OCI-M2 (cell line): ENCODE data around the gene PTPRN2.

ENCODE experiments used
- DNase-seq: peaks from one replicate; lab custom pipeline; 2025; ENCODE audit not compliant: unreplicated experiment; lab: John Stamatoyannopoulos, UW

Gene PTPRN2

GRCh38 chr7:158602905-158603772 is 15.5 kb upstream of the PTPRN2 start:
- no peak for DNase-seq

GRCh38 chr7:158602041-158602440 is 14.4 kb upstream of the PTPRN2 start:
- DNase-seq: no peak

GRCh38 chr7:158601090-158601489 is 13.5 kb upstream of the PTPRN2 start:
- no peak for DNase-seq

GRCh38 chr7:158596745-158597144 is 9.1 kb upstream of the PTPRN2 start:
- no peak for DNase-seq

- DNase-seq: no peak
Observed at GRCh38 chr7:158596309-158596708, 8.7 kb upstream of the PTPRN2 start.

GRCh38 chr7:158595068-158595467 is 7.4 kb upstream of the PTPRN2 start:
- no peak for DNase-seq

GRCh38 chr7:158592541-158592940 is 4.9 kb upstream of the PTPRN2 start:
- DNase-seq: no peak

- DNase-seq: no peak
Observed at GRCh38 chr7:158591944-158592343, 4.3 kb upstream of the PTPRN2 start.

- no peak for DNase-seq
Observed at GRCh38 chr7:158590181-158590530, 2.5 kb upstream of the PTPRN2 start.

- no peak for DNase-seq
Observed at GRCh38 chr7:158589653-158590052, 2.0 kb upstream of the PTPRN2 start.

- no peak for DNase-seq
Observed at GRCh38 chr7:158588878-158589442, 1.3 kb upstream of the PTPRN2 start.

- DNase-seq: no peak
Observed at GRCh38 chr7:158588085-158588877, 658 bp upstream of the PTPRN2 start.

GRCh38 chr7:158586499-158587161 is 993 bp downstream of the PTPRN2 start:
- DNase-seq: no peak

- no peak for DNase-seq
Observed at GRCh38 chr7:158585721-158586498, 1.7 kb downstream of the PTPRN2 start.

GRCh38 chr7:158584407-158584806 is 3.2 kb downstream of the PTPRN2 start:
- DNase-seq: no peak

- no peak for DNase-seq
Observed at GRCh38 chr7:158583810-158584209, 3.8 kb downstream of the PTPRN2 start.

GRCh38 chr7:158583143-158583542 is 4.5 kb downstream of the PTPRN2 start:
- no peak for DNase-seq

- no peak for DNase-seq
Observed at GRCh38 chr7:158582089-158582456, 5.5 kb downstream of the PTPRN2 start.

GRCh38 chr7:158581440-158582088 is 6.1 kb downstream of the PTPRN2 start:
- DNase-seq: no peak
